Smooth muscle cell (in vitro differentiated cells): ENCODE measurements around the gene TTC3. TPM values are rescaled to one million over a fixed set of nuclear protein-coding genes. Genes with fewer than 3 reads are reported as not detected.
"Not testable (repeated sequence)": the region's sequence is repeated elsewhere in the genome, so short reads cannot be mapped to it uniquely, and the experiment has no call there.

Experiments
- DNase-seq: peaks from one replicate; lab custom pipeline; 2025; ENCODE audit not compliant: unreplicated experiment; lab: John Stamatoyannopoulos, UW
- H2AFZ ChIP-seq: fragments of 200-600 bp; sonication (generic); 2 replicates; pipeline ENCODE4 v1.6.0; 2016; ENCODE audit warnings: antibody characterized with exemption, low read depth, mild to moderate bottlenecking
- H3F3A ChIP-seq: fragments of 200-600 bp; sonication (generic); 2 replicates; pipeline ENCODE4 v1.6.0; 2017; ENCODE audit warnings: antibody characterized with exemption, low read depth
- H3K27ac ChIP-seq: fragments of 200-600 bp; sonication (generic); 2 replicates; pipeline ENCODE4 v1.5.1; 2016; ENCODE audit warnings: low read depth, mild to moderate bottlenecking
- H3K27me3 ChIP-seq: fragments of 200-600 bp; sonication (generic); 2 replicates; pipeline ENCODE4 v1.6.1; 2016; ENCODE audit warnings: low read depth, mild to moderate bottlenecking
- H3K36me3 ChIP-seq: fragments of 200-600 bp; sonication (generic); 2 replicates; pipeline ENCODE4 v1.5.1; 2016; ENCODE audit warnings: low read depth
- H3K4me1 ChIP-seq: fragments of 200-600 bp; sonication (generic); 2 replicates; pipeline ENCODE4 v1.5.1; 2016; ENCODE audit warnings: low read depth
- H3K4me2 ChIP-seq: fragments of 200-600 bp; sonication (generic); 2 replicates; pipeline ENCODE4 v1.6.0; 2016; ENCODE audit warnings: mild to moderate bottlenecking
- H3K4me3 ChIP-seq: fragments of 200-600 bp; sonication (generic); 2 replicates; pipeline ENCODE4 v1.5.1; 2016; ENCODE audit warnings: mild to moderate bottlenecking
- H3K79me2 ChIP-seq: fragments of 200-600 bp; sonication (generic); 2 replicates; pipeline ENCODE4 v1.6.0; 2016; ENCODE audit warnings: low read depth, mild to moderate bottlenecking
- H3K9ac ChIP-seq: fragments of 200-600 bp; sonication (generic); 2 replicates; pipeline ENCODE4 v1.6.0; 2016; ENCODE audit warnings: low read depth
- H3K9me3 ChIP-seq: fragments of 200-600 bp; sonication (generic); replicated peaks from 2 replicates; pipeline ENCODE4 v1.5.1; 2016; ENCODE audit warnings: low read depth
- H4K20me1 ChIP-seq: fragments of 200-600 bp; sonication (generic); 2 replicates; pipeline ENCODE4 v1.6.0; 2016; ENCODE audit warnings: low read depth
- CTCF ChIP-seq: fragments of 200-600 bp; sonication (generic); IDR thresholded peaks from 2 replicates; pipeline ENCODE4 v1.5.1; 2017; ENCODE audit warnings: borderline replicate concordance, mild to moderate bottlenecking, antibody characterized with exemption; ENCODE audit not compliant: insufficient read depth, poor library complexity, severe bottlenecking
- WGBS: methylation state at CpG from one replicate; pipeline ENCODE4 v1.1.7; 2016; ENCODE audit warnings: low lambda C conversion rate; 5-methylcytosine and 5-hydroxymethylcytosine counted together
- polyA plus RNA-seq: library from polyadenylated mRNA; unstranded; fragments of >200 nt; fragmentation: Nextera tagmentation; extraction: Ambion mirVana; gene quantifications from 2 replicates; pipeline ENCODE4 v1.2.1, GENCODE V29; 2016
- total RNA-seq: library from RNA; depleted of rRNA; stranded (reverse); fragments of >200 nt; gene quantifications from 2 replicates; pipeline ENCODE4 v1.2.3, GENCODE V29; 2014

Gene TTC3
- total and polyA plus RNA-seq, 2 experiments from 2014 or later, result 193 to 224 TPM

GRCh38 chr21:37106998-37107397 lies 33.9 kb downstream of the TTC3 start:
- Histone ChIP-seq H3K79me2 (peaks cover 48% of the 10 kb centered on the region), H3K4me3 (no peak overlapping the region), H3K4me1 (no peaks in the 10 kb centered on the region), H3K9ac (no peak overlapping the region), H4K20me1 (peaks cover 38% of the 10 kb centered on the region), H3K4me2 (no peak overlapping the region), H3F3A (no peaks in the 10 kb centered on the region), H2AFZ (no peak overlapping the region), H3K36me3 (peaks cover 6% of the 10 kb centered on the region), H3K9me3 (no peaks in the 10 kb centered on the region), H3K27ac (no peak overlapping the region), H3K27me3 (no peaks in the 10 kb centered on the region)
- 97% methylated on average over 2 of the region's 2 CpGs for WGBS
- no peak for TF ChIP-seq CTCF
- DNase-seq, result no peak

- not testable (repeated sequence) for H3K4me3 ChIP-seq, H2AFZ ChIP-seq, H3K4me1 ChIP-seq, H3F3A ChIP-seq, H3K27me3 ChIP-seq, H3K9me3 ChIP-seq, H3K4me2 ChIP-seq, H3K36me3 ChIP-seq, H4K20me1 ChIP-seq, DNase-seq, H3K27ac ChIP-seq, H3K9ac ChIP-seq
- H3K79me2 ChIP-seq, result peaks cover 16% of the 10 kb centered on the region
- whole genome bisulfite sequencing, result 91% methylated on average over 6 of the region's 6 CpGs
These were observed 38.0 kb downstream of the TTC3 start for GRCh38 chr21:37111029-37111428.

- Histone ChIP-seq H4K20me1 (peaks cover 42% of the 10 kb centered on the region), H3K79me2 (peaks cover 20% of the 10 kb centered on the region)
- H3K4me2 ChIP-seq, H3K27ac ChIP-seq, H3K9me3 ChIP-seq, DNase-seq, H3K4me1 ChIP-seq, H3K9ac ChIP-seq, H3K27me3 ChIP-seq, H2AFZ ChIP-seq, H3K36me3 ChIP-seq, H3F3A ChIP-seq, H3K4me3 ChIP-seq: not testable (repeated sequence)
- WGBS, result 94% methylated on average over 3 of the region's 3 CpGs
These were observed 41.2 kb downstream of the TTC3 start for GRCh38 chr21:37114301-37114700.

GRCh38 chr21:37116459-37116858 lies 43.4 kb downstream of the TTC3 start:
- H3K9ac ChIP-seq, H3K4me1 ChIP-seq, H3K9me3 ChIP-seq, H3K27me3 ChIP-seq, H3K4me2 ChIP-seq, DNase-seq, H3K36me3 ChIP-seq, H3K4me3 ChIP-seq, H2AFZ ChIP-seq, H3F3A ChIP-seq: not testable (repeated sequence)
- peaks cover 64% of the 10 kb centered on the region for H4K20me1 ChIP-seq
- peak overlapping the region; percentile 14 for H3K27ac ChIP-seq
- 76% methylated on average over 2 of the region's 2 CpGs for WGBS
- peaks cover 28% of the 10 kb centered on the region for H3K79me2 ChIP-seq

- peaks cover 6% of the 10 kb centered on the region for H3K4me1 ChIP-seq
- H2AFZ ChIP-seq, result no peak overlapping the region
- H3F3A ChIP-seq, result no peaks in the 10 kb centered on the region
- no peak for DNase-seq
- no peak overlapping the region for H3K9ac ChIP-seq
- TF ChIP-seq CTCF, result no peak
- H3K36me3 ChIP-seq, result no peaks in the 10 kb centered on the region
- H3K27ac ChIP-seq, result no peak overlapping the region
- H3K4me3 ChIP-seq, result no peak overlapping the region
- H3K79me2 ChIP-seq, result peaks cover 28% of the 10 kb centered on the region
- peaks cover 71% of the 10 kb centered on the region for H4K20me1 ChIP-seq
- no peaks in the 10 kb centered on the region for H3K9me3 ChIP-seq
- no peak overlapping the region for H3K4me2 ChIP-seq
- H3K27me3 ChIP-seq, result no peaks in the 10 kb centered on the region
These were observed 44.1 kb downstream of the TTC3 start for GRCh38 chr21:37117204-37117603.
